ENCODE data around the gene MTSS2.
"Not testable (repeated sequence)": the region's sequence is repeated elsewhere in the genome, so short reads cannot be mapped to it uniquely, and the experiment has no call there.

MTSS2 gene

DNA sequence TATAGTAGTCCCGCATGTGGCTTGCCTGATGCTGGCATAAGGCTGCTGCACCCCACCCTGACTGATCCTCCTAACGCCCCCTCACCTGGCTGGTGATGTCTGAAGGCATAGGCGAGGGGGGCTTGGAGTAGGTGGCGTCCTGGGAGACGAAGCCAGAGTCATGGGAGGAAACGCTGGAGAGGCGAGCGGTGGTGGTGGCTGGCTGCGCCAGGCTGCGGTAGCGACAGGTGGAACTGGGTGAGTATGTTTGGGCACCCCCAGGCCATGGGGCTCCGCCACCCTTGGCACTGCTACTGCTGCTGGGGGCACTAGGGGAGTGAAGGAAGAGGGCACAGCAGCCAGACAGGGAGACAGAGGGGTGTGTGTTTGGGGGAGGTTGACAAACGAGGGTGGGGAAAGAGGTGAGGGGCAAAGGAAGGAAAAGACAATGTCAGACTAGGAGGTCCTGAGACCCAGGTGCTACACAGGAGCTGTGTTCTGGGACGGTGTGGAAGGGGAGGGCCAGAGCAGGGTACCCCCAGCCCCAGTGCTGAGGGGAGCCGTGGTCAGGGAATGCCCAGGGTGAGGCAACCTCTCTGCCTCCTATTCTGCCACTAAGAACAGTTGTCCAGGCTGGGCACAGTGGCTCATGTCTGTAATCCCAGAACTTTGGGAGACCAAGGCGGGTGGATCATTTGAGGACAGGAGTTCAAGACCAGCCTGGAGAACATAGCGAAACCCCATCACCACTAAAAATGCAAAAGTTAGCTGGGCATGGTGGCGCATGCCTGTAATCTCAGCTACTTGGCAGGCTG, 11.4 kb downstream of the MTSS2 start (continued):
- TF ChIP-seq, protein P1, sequence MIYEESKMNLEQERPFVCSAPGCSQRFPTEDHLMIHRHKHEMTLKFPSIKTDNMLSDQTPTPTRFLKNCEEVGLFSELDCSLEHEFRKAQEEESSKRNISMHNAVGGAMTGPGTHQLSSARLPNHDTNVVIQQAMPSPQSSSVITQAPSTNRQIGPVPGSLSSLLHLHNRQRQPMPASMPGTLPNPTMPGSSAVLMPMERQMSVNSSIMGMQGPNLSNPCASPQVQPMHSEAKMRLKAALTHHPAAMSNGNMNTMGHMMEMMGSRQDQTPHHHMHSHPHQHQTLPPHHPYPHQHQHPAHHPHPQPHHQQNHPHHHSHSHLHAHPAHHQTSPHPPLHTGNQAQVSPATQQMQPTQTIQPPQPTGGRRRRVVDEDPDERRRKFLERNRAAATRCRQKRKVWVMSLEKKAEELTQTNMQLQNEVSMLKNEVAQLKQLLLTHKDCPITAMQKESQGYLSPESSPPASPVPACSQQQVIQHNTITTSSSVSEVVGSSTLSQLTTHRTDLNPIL (CRISPR knock-in tag; IDR thresholded peaks at IDR 0.05; ENCODE audit: low read depth), result no peak
- TF ChIP-seq BACH2 (CRISPR knock-in tag; IDR thresholded peaks at IDR 0.05; ENCODE audit: borderline replicate concordance), result no peak
- TF ChIP-seq, protein P2, sequence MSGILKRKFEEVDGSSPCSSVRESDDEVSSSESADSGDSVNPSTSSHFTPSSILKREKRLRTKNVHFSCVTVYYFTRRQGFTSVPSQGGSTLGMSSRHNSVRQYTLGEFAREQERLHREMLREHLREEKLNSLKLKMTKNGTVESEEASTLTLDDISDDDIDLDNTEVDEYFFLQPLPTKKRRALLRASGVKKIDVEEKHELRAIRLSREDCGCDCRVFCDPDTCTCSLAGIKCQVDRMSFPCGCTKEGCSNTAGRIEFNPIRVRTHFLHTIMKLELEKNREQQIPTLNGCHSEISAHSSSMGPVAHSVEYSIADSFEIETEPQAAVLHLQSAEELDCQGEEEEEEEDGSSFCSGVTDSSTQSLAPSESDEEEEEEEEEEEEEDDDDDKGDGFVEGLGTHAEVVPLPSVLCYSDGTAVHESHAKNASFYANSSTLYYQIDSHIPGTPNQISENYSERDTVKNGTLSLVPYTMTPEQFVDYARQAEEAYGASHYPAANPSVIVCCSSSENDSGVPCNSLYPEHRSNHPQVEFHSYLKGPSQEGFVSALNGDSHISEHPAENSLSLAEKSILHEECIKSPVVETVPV (CRISPR knock-in tag; IDR thresholded peaks at IDR 0.05), result no peak
- TF ChIP-seq, protein P3, sequence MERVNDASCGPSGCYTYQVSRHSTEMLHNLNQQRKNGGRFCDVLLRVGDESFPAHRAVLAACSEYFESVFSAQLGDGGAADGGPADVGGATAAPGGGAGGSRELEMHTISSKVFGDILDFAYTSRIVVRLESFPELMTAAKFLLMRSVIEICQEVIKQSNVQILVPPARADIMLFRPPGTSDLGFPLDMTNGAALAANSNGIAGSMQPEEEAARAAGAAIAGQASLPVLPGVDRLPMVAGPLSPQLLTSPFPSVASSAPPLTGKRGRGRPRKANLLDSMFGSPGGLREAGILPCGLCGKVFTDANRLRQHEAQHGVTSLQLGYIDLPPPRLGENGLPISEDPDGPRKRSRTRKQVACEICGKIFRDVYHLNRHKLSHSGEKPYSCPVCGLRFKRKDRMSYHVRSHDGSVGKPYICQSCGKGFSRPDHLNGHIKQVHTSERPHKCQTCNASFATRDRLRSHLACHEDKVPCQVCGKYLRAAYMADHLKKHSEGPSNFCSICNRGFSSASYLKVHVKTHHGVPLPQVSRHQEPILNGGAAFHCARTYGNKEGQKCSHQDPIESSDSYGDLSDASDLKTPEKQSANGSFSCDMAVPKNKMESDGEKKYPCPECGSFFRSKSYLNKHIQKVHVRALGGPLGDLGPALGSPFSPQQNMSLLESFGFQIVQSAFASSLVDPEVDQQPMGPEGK (CRISPR knock-in tag; IDR thresholded peaks at IDR 0.05; ENCODE audit: borderline replicate concordance), result no peak
- TF ChIP-seq ARNTL (CRISPR knock-in tag; IDR thresholded peaks at IDR 0.05; ENCODE audit: borderline replicate concordance, low read depth), result no peak
- TF ChIP-seq ZFP30 (CRISPR knock-in tag; IDR thresholded peaks at IDR 0.05), result no peak

DNA sequence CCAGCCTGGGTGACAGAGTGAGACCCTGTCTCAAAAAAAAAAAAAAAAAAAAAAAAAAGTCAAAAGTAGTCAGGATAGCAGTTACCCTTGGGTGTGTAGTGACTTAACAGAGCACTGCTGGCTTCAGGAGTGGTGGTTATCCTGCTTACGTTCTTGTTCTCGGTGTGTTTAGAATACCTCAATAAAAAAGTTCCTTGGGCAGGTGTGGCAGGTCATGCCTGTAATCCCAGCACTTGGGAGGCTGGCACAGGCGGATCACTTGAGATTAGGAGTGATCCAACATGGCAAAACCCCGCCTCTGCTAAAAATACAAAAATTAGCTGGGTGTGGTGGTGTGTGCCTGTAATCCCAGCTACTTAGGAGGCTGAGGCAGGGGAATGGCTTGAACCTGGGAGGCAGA, 14.9 kb downstream of the MTSS2 start:
- ATAC-seq, result not testable (repeated sequence)

DNA sequence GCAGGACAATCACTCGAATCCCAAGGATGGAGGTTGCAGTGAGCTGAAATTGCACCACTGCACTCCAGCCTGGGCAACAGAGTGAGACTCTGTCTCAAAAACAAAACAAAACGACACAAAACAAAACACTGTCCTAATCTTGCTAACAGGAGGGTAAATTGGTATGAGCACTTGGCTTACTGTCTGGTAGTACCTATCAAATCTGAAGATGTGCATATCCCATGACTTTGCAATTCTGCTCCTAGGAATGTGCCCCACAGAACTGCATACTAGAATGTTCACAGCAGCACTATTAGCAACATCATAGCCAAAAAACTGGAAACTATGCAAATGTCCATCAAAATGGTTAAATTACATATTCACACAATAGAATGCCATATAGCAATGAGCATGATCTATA, 15.7 kb downstream of the MTSS2 start:
- TF ChIP-seq ZC3H10 (CRISPR knock-in tag; IDR thresholded peaks at IDR 0.05) (no peak), ESRRG (CRISPR knock-in tag; IDR thresholded peaks at IDR 0.05) (no peak), OSR1 (CRISPR knock-in tag; IDR thresholded peaks at IDR 0.05) (no peak)
- no peak for ATAC-seq

DNA sequence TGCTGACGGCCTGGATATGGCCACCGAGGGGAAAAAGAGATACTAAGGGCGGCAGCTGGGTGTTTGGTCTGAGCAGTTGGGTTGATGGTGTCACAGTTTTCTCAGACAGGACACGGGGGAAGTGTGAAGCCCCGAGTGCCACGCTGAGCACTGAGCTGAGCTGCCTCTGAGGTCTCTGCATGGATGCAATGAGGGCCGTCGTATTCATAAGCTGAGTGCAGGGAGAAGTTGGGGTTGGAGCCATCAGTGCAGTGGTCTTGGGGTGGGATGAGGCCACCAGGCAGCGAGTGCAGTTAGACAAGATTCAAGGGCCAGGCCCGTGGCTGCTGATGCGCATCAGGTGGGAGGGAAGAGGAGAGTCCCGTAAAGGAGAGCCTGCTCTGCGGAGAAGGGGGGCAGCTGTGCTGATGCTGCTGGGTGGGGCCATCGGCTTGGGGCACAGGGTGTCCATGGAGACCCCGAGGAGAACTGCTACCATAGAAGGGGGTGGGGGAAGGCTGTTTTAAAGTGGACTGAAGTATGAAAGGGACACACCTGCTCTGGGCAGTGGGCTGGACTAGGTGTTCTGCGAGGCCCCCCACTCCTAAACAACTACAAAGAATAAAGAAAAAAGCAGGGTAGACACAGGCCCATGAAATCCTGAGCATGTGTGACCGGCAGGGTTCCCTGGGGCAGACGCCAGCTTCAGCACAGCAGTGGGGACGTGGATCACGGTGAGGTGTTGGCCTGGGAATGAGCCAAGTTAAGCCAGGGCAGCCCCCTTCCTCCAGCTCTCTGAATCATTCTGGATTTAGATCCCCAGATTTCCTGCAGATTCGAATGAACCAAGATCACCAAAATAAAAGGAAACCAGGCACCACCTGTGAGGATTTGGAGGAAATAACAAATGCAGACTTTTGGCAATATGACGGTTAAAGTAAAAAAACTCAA, 19.8 kb downstream of the MTSS2 start:
- TF ChIP-seq ZFP3 (CRISPR knock-in tag; IDR thresholded peaks at IDR 0.05), result no peak
- TF ChIP-seq PPARA (CRISPR knock-in tag; IDR thresholded peaks at IDR 0.05; ENCODE audit: borderline replicate concordance), result no peak
- TF ChIP-seq, protein P4, sequence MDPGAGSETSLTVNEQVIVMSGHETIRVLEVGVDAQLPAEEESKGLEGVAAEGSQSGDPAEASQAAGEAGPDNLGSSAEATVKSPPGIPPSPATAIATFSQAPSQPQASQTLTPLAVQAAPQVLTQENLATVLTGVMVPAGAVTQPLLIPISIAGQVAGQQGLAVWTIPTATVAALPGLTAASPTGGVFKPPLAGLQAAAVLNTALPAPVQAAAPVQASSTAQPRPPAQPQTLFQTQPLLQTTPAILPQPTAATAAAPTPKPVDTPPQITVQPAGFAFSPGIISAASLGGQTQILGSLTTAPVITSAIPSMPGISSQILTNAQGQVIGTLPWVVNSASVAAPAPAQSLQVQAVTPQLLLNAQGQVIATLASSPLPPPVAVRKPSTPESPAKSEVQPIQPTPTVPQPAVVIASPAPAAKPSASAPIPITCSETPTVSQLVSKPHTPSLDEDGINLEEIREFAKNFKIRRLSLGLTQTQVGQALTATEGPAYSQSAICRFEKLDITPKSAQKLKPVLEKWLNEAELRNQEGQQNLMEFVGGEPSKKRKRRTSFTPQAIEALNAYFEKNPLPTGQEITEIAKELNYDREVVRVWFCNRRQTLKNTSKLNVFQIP (CRISPR knock-in tag; IDR thresholded peaks at IDR 0.05; ENCODE audit: borderline replicate concordance, low read depth), result no peak
- TF ChIP-seq, protein P5, sequence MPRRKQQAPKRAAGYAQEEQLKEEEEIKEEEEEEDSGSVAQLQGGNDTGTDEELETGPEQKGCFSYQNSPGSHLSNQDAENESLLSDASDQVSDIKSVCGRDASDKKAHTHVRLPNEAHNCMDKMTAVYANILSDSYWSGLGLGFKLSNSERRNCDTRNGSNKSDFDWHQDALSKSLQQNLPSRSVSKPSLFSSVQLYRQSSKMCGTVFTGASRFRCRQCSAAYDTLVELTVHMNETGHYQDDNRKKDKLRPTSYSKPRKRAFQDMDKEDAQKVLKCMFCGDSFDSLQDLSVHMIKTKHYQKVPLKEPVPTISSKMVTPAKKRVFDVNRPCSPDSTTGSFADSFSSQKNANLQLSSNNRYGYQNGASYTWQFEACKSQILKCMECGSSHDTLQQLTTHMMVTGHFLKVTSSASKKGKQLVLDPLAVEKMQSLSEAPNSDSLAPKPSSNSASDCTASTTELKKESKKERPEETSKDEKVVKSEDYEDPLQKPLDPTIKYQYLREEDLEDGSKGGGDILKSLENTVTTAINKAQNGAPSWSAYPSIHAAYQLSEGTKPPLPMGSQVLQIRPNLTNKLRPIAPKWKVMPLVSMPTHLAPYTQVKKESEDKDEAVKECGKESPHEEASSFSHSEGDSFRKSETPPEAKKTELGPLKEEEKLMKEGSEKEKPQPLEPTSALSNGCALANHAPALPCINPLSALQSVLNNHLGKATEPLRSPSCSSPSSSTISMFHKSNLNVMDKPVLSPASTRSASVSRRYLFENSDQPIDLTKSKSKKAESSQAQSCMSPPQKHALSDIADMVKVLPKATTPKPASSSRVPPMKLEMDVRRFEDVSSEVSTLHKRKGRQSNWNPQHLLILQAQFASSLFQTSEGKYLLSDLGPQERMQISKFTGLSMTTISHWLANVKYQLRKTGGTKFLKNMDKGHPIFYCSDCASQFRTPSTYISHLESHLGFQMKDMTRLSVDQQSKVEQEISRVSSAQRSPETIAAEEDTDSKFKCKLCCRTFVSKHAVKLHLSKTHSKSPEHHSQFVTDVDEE (CRISPR knock-in tag; IDR thresholded peaks at IDR 0.05), result no peak
- TF ChIP-seq ARNTL (CRISPR knock-in tag; IDR thresholded peaks at IDR 0.05; ENCODE audit: borderline replicate concordance, low read depth), result no peak
- TF ChIP-seq, protein P3 (CRISPR knock-in tag; IDR thresholded peaks at IDR 0.05; ENCODE audit: borderline replicate concordance), result no peak
- no peak for TF ChIP-seq ZNF70 (CRISPR knock-in tag; IDR thresholded peaks at IDR 0.05)
- no peak for TF ChIP-seq ZFP30 (CRISPR knock-in tag; IDR thresholded peaks at IDR 0.05)
- no peak for TF ChIP-seq ESRRG (CRISPR knock-in tag; IDR thresholded peaks at IDR 0.05)
- TF ChIP-seq SNAI2 (CRISPR knock-in tag; IDR thresholded peaks at IDR 0.05), result no peak
- TF ChIP-seq RARB (CRISPR knock-in tag; IDR thresholded peaks at IDR 0.05), result no peak
- no peak for TF ChIP-seq BACH2 (CRISPR knock-in tag; IDR thresholded peaks at IDR 0.05; ENCODE audit: borderline replicate concordance)
- TF ChIP-seq ZNF8 (CRISPR knock-in tag; IDR thresholded peaks at IDR 0.05), result no peak
- TF ChIP-seq GLIS3 (CRISPR knock-in tag; IDR thresholded peaks at IDR 0.05), result no peak
- no peak for ATAC-seq

Data from SK-N-SH treated with all-trans-retinoic acid at 6 μM for 48 hours (cell line).